Renal cortex interstitium (tissue), 11 donors: ENCODE data around the gene ROR1. TPM values are rescaled to one million over a fixed set of nuclear protein-coding genes. Genes with fewer than 3 reads are reported as not detected.

Experiments used
- DNase-seq, 11 donors: peaks; one replicate each; pipeline ENCODE4 v3.0.0-alpha.2; 2013; ENCODE audit warnings: low read depth in 9 of 11, low spot score in 4 of 11; ENCODE audit errors: extremely low read depth in 1 of 11
- polyA plus RNA-seq, 3 donors: library from polyadenylated mRNA; unstranded; fragments of 120-200 nt; gene quantifications; one replicate each; pipeline ENCODE4 v1.2.1, GENCODE V29; 2013; ENCODE audit not compliant: insufficient read length in 3 of 3

Gene ROR1
- polyA plus RNA-seq, 3 donors, result 31.0 to 35.7 (median 32.8) TPM

DNA sequence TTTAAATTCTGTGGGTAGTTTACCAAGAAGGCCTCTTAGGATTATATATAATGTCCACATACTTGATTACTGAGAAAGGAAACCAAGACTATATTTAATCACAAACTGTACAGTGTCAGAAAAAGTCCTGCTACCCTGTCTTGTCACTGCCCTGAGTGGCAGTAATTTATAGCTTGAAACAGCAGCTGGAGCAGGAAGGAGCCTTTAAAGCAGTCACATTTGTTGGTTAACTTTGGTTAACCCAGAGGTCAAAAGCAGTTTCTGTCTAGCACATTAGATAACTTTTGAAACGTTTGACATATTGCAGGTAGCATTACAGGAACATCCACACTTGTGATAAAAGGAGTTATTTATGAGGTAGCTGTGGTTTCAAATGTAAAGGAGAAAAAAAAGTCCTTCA is 161.7 kb downstream of the ROR1 start:
- DNase-seq, result no peak

- DNase-seq, result no peak
Measured at GRCh38 chr1:63936276-63936675, 162.5 kb downstream of the ROR1 start.

DNA sequence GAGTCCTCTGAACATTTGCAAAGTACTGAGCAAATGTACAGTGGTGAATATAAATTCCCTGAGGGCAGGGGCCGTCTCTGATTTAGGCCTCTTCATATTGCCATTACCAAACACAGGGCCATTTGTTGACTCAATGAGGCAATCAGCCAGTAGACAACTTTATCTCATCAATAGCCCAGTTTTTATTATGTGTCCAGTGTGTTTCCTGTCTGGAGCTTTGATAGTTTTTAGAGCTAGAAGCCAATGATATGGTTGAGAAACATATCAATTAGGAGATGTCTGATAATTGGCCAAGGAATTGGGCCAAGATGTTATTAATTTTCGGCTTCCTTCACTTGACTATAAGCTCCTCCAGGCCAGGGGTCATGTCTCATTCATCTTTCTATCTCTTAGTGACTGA is 163.0 kb downstream of the ROR1 start:
- no peak for DNase-seq

GRCh38 chr1:63937461-63938022 is 163.7 kb downstream of the ROR1 start:
- no peak for DNase-seq

- DNase-seq, result no peak
Measured at GRCh38 chr1:63940440-63940839, 166.6 kb downstream of the ROR1 start.

- no peak for DNase-seq
Measured at GRCh38 chr1:63943393-63943792, 169.6 kb downstream of the ROR1 start.

DNA sequence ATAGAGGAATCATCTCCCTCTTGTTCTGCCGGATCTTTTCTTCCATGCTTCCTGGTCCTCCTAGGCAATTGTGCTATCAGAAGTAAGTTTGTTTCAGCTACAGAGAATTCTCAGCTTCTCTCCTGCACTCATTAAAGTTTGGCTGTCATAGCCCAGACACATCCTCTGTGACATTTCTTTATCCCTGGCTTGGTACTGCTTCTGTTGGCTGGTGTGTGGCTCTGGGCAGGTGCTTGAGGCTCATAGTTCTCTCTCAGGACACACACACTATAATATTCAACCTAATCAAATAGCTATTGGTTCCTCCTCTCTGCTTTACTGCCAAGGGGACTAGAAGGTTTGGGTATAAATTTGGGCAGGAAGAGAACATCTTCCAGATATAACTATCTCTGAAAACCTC is 172.1 kb downstream of the ROR1 start:
- DNase-seq, result no peak

DNA sequence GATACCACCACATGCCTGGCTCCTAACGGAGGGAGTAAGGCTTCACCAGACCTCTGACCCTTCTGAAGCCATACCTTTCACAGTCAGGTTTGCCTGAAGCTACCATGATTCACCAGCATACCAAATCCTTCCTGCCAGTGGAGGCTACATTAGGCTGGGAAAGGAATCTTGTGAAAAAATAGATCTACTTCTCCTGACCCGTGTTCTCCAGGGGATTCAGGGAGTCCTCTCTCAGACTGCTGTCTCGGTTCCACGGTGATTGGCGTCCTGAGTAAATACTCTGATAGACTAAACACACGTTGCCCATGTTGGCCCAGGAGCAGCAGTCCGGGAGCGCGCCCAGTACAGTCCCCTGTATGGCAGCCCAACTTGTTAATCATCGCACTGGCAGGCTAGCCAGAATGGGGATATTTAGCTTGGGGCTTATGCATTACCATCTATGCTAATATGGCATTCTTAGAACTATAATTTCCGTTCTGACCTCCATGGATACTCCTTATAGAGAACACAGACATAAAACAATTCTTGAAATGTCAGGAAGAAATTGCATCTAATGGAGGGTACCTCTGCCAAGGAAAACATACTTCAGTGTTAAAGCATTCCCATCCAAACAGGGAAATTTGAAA is 173.2 kb downstream of the ROR1 start:
- DNase-seq, result no peak

DNA sequence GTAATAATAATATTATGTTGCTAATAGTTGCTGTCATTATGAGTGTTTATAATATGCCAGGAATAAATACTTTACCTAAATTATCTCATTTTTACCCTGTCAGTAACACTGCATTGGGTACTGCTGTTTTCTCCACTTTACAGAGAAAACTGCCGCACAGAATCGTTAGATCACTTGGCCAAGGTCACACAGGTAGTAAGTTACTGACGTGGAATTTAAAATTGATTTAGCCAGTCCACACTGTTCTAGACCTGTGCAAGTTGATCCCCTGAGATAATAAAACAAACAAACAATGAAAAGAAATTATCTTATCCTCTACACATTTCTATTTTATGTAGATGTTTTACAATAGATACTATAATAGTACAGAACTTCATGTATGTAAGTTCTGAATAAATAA is 174.1 kb downstream of the ROR1 start:
- DNase-seq, result no peak

DNA sequence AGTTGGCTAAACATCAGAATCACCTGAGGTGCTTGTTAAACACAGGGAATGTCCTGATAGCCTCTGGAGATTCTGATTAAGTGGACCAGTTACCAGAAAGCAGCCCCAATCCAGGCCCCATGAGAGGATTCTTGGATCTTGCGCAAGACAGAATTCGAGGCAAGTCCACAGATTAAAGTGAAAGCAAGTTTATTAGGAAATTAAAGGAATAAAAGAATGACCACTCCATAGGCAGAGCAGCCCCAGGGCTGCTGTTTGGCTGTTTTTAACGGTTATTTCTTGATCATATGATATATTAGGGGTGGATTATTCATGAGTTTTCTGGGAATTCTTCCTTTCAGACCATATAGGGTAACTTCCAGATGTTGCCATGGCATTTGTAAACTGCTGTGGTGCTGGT is 176.2 kb downstream of the ROR1 start:
- peak in 1 of 11 donors; percentile 43 for DNase-seq

DNA sequence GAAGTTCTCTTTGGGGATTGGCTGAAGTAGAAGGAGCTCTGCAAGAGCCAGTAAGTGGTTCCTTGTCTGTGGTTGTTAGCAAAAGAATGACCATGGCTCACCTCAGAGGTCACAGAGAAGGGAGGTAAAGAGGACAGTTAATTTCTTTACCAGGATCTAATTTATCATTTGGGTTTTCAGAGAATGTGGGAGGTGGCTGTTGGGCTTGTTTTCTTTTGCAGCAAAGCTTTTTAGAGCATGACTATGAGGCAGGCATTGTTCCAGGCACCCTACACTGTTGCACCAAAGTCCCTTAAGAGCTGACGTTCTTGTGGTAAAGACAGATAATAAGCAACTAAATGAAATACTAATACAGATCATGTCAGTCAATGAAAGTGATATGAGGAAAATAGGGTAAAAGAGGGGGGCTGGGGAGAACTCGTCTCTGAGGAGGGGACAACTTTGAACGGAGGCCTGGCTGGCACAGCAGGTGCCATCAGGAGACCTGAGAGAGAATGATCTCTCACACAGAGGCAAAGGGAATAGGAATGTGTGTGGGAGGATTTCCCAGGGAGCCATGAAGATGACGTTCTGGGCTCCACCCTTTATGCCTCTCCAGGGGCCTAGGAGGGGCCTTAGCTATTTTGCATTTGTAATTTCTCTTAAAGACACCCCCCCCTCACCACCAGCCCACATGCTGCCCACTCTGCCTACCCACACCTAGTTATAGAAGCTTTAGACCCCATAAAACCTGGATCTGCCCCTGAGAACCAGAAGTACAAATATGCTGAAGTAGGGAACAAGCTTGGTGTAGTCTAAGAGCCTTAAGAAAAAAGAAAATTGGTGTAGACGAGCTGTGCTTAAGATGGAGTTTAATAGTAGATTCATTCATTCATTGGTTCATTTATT is 177.5 kb downstream of the ROR1 start:
- DNase-seq, result no peak

GRCh38 chr1:63954187-63954586 is 180.4 kb downstream of the ROR1 start:
- no peak for DNase-seq

DNA sequence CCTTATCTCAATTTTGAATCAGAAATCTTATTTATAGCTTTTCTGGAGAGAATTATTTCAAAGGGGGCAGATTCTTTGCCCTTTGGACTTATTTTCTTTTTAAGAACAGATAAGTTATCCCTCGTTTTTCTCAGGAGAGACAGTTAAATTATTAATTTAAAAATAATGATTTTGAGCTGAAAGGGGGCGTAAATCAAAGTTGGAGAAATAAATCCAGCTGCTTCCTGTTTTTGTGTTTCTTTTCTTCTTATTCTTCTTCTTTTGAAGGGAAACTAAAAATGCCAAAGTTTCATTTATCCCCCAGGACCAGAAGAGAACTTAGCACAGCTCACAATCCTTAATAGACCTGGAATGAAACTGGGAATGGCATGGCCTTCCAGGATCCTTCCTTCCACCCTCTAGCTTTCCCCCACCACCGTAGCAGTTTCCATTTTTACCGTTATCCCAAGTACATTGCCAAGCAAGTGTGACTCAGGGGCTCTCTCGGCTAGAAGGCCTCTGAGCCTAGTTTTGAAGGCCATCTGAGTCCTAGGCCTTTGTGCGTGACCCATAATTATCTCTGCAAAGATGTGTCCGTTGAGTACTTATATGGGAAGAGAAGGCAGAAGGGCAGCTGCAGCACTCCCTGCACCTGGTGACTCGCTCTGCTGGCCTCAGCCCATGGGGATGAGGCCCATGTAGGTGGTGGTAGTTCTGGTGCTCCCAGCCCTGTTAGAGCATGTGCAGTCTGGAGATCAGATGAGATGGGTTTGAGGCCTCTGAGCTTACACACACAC is 181.7 kb downstream of the ROR1 start:
- DNase-seq, result peak in 1 of 11 donors; percentile 45

- no peak for DNase-seq
Measured at GRCh38 chr1:63958556-63958955, 184.7 kb downstream of the ROR1 start.

DNA sequence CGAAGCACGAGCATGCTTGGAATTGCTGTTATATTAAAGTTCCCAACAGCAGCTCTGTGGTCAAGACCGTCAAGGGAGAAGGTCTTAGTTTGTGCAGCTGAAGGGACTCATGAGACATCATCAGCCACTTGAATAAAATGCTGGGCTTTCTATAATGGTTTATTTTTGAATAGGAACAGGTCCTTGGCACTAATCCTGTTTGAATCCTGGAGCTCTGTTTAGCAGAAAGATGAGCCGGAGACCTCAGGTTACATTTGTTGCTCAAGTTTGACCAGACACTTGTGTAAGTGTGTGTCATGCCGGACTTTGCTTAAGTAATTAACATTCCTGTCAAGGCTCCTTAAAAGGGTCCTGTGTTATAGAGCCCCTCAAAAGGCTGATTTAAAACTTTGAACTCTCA is 186.5 kb downstream of the ROR1 start:
- no peak for DNase-seq

DNA sequence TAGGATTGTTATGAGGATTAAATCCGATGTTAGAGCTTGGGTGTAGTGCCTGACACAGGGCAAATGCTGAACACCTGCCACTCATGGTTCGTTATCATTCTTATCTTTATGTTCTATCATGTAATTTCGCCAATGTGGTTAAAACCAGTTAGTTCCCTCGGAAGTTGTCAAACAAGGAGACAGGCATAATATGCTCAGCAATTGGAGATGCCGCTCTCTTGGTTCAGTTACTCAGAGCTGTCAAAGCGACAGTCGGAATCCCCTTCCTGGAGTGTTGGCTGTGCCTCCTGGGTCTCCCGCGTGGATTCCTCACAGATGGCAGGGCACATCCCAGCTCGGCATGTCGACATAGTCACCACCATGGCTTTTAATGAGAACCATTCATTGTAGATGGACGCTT is 192.2 kb downstream of the ROR1 start:
- no peak for DNase-seq

- no peak for DNase-seq
Measured at GRCh38 chr1:63967901-63968300, 194.1 kb downstream of the ROR1 start.

DNA sequence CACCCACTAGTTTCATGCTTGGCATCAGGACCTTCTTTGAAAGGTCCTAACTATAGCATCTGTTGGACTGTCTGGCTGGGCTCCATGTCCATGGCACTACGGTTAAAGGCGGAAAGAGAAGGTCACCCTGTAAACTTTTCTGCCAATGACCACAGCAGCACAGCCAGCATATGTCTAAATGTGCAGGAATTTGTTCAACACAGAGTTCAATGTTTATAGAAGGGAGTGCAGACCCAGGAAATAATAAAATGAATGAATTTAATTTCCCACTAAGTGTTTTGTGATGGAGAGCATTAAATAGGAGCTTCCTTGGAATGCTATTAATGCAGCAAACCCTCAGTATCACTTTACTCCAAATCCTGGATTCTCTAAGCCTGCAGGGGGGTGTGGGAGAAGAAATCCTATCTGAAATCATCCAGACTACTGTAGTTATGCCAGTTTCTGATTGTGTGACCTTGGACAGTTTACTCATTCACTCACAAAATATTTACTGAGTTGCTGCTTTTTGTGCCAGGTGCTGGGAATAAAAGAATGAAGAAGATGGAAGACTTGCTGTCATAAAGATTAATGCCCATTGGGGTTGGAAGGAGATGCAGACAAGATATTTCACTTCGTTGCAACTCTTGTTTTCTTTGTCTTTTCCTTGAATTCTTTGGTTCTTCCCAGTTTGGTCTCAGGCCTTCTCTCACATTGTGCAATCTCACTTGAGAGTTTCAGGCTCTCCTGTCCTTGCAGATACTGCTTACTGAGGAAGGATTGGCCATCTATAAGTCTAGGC is 195.0 kb downstream of the ROR1 start:
- no peak for DNase-seq

DNA sequence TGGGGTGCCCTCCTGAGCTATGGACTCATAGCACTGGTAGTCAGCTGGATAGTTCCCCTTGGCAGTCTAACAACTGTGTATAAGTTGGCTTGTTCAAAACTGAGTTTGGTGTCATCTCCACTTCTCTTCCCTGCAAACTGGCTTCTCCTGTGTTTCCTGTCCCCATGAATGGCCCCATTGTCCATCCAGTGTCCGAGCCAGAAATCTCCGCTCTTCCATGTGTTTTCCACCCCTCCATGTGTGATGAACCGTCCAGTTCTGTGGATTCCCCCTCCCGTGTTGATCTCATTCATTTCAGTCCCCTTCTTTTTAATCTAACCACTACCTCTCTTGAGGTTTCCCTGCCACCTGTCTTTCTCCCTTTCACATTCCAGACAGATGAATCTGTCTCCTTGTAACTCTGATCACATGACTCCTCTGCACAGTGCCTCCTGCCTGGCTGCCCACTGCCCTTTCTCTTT is 195.7 kb downstream of the ROR1 start:
- DNase-seq, result no peak
